Stimulated activated CD4-positive, alpha-beta T cell treated with anti-CD3 and anti-CD28 coated beads, Interleukin-4, amount 100 ng/mL, for 48 hours (primary cell): ENCODE results near the gene C8G.
A peak's percentile ranks its signal among the peaks of the same experiment; 100 is the strongest.

ENCODE experiments used
- DNase-seq, 2 donors: peaks; one replicate each; pipeline ENCODE4 v3.0.0-alpha.2; 2020; ENCODE audit warnings: low read depth in 2 of 2

Gene C8G

GRCh38 chr9:136941231-136942111 lies 3.6 kb upstream of the C8G start:
- no peak for DNase-seq

DNA sequence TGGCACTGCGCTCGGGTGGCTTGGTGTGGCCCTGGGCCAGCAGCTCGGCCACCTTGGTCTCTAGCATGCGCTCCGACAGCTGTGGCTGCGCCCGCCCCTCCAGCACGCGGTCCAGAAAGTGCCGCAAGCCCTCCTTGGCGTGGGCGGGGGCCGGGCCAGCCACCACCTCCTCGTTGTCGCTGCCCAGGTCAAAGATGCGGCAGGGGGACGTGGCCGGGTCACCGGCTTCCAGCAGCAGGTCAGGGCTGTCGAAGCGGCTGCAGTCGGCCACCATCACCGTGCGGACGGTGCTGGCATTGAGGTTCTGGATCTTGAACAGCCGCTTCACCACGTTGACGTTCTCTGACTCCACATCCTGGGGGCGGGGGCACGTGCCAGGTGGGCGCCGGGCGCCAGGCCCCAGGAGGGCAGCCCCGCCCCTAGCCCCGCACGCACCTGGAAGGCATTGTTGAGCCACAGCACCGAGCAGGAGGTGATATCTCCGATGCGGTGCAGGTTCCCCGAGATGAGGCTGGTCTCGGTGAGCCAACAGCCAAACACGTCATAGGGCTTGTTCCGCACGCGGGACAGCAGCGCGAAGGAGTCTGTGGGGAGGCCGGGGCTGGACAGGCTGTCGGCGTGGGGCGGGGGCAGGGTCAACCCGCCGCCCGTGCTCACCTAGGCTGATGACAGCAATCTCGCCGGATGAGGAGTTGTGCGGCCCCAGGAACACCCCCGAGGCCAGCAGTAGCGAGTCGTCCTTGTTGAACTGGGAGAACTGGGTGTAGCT lies 2.7 kb upstream of the C8G start:
- DNase-seq = no peak

DNA sequence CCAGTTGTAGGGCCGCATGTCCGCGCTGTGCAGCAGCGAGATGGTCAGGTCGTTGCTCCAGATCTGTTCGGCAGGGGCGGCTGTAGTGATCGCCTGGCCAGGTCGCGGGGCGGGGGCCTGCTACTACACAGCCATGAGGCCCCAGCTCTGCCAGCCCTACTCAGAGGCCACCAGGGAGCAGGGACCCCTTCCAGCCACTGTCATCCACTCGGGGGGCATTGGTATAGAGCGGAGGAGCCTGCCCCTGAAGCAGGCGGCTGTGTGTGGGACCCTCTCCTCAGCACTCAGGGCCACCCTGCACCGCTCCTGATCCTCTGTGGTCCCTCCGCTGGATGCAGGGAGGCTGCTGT lies 2.2 kb upstream of the C8G start:
- DNase-seq = no peak

DNA sequence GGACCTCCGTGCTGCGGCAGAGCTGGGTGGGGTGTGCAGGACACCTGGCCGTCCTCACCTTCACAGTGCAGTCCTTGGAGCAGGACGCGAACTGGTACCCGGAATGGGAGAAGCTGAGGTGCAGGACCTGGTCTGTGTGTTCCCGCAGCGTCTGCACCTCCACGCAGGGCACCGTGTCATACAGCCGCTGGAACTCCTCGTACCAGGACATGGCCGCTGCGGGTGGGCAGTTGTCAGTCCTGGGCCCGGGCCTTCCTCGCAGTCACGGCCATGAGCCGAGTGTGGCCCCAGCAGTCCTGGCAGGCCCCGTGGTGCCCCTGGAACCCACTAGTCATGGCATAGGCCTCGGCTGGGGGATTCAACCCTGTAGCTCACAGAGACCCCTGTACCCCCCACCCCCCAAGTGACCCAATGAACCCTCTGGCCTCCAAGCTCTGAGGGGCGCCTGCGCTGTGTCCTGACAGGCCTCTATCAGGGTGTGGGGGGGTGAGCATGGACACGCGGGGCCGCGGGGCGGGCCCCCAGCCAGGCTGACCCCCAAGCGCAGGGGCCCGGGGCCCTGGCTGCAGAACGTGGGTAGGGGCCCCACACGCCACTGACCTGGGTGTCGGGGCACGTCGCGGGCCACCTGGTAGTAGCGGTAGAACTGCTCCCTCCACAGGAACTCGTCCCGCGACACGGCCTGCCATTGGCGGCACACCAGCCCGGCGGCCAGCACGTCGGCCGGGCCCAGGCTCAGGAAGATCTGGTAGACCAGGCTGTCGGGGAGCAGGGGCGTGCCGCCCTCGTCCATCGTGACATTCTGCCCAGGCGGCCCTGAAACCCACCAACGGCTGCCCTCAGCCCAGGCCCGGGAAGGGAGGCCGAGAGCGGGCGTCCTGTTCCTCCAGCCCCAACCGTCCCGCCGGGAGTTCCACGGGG lies 1.5 kb upstream of the C8G start:
- peak; percentile 34 to 37 for DNase-seq

DNA sequence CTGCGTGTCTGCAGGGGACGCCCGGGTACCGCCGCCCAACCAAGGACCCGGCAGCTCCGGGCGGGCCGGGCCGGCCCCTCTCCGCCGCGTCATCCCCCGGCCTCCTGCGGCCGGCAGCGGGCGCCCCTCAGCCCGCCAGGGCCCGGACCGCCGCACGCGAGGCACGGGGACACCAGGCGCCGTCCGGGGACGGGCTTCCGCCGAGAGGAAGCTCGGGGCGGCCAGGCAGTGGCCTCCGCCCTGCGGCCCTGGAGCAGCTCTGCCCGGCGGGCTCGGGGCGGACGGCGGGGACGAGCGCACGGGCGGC lies 878 bp upstream of the C8G start:
- peak; percentile 13 to 16 for DNase-seq

GRCh38 chr9:136945333-136946227 lies 537 bp downstream of the C8G start:
- no peak for DNase-seq

DNA sequence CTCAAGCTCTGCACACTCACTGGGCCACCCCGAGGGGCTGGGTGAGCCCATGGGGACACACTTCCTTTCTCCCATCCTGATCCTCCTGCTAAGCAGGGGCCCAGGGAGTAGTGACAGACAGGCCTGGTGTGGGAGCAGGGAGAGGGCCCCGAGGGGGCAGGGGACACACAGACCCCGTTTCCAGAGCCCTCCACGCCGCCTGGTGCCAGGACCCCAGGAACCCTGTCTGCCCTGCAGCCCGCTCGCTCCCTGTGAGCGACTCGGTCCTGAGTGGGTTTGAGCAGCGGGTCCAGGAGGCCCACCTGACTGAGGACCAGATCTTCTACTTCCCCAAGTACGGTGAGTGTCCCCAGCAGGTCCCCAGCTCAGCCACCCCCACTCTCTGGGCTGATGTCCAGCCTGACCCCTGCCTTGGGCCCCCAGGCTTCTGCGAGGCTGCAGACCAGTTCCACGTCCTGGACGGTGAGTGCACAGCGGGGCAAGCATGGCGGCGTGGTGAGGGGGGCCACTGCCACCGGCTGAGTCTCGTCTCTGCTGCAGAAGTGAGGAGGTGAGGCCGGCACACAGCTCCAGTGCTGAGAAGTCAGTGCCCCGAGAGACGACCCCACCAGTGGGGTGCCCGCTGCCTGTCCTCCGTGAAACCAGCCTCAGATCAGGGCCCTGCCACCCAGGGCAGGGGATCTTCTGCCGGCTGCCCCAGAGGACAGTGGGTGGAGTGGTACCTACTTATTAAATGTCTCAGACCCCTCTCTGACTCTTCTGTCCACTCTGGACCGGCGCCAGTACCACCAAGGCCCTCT lies 1.4 kb downstream of the C8G start:
- no peak for DNase-seq

- no peak for DNase-seq
These were observed 2.2 kb downstream of the C8G start for GRCh38 chr9:136947028-136947891.

GRCh38 chr9:136947955-136948510 lies 3.0 kb downstream of the C8G start:
- DNase-seq = no peak

- no peak for DNase-seq
These were observed 4.3 kb downstream of the C8G start for GRCh38 chr9:136949239-136949816.

GRCh38 chr9:136949817-136950655 lies 5.0 kb downstream of the C8G start:
- DNase-seq = peak; percentile 96

DNA sequence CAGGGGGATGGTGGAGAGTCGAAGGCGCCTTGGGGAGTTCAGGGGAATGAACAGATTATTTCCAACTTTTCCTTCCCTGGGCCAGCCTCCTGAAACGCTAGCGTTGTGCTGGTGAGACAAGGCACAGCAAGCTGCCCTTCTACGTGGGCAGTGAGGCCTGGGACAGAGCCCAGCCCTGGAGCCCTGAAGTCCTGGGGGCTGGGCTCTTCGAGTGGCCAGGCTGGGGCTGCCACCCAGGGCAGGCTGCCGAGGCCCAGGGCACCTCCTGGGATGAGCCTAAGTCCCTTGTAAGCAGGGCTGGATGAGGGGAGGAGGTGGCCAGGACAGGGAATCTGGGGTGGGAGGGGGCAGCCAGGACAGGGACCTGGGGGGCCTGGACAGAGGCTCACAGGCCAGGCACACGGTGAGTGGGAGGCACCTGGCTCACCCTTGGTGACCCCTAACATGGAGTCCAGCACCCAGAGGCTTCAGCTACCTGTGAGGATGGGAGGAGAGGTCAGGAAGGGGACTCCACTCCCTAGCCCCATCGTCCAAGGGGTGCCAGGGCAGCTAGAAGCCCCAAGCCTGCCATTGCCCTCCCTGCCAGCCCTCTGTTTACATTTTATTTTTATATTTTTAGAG lies 5.7 kb downstream of the C8G start:
- DNase-seq = no peak

DNA sequence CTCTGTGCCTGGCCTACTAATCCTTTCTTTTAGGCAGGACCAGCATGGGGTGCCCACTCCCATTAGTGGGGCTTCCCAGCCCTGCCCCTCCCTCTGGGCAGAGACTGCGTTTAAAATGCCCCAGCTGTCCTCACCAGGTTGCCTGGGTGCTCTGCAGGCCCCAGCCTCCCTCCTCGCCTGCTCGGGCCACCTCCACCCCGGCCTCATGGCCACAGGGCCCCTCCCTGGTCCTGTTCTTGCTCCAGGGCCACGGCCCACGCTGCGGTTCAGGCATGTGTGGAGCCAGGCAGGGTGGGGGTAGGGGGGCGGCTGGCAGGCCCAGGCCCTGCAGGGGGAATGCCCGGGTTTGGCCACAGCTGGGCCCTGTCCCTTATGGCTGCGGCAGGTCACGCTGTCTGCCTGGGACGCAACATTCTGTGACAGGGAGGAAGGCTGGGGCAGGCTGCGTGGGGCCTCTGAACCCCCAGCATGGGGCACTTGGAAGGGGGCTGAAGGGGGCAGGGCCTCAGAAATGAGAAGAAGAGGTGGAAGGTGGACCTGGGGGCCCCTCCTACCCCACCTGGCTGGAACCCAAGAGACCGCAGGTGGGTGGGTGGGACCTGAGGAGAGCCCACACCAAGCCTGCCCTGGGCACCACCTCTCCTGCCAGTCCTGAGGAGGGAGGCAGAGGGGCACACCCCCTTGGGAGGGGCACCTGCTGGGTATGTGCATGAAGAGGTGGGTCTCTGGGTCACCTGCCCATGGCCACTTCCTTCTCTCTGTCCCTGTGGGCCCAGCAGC lies 6.7 kb downstream of the C8G start, which contains the start of gene LCN12:
Gene LCN12 (plus strand): TSS at position 733 of the 780 bp plus-strand sequence. CDS start 55 bp downstream, outside the sequence.
- DNase-seq = no peak

DNA sequence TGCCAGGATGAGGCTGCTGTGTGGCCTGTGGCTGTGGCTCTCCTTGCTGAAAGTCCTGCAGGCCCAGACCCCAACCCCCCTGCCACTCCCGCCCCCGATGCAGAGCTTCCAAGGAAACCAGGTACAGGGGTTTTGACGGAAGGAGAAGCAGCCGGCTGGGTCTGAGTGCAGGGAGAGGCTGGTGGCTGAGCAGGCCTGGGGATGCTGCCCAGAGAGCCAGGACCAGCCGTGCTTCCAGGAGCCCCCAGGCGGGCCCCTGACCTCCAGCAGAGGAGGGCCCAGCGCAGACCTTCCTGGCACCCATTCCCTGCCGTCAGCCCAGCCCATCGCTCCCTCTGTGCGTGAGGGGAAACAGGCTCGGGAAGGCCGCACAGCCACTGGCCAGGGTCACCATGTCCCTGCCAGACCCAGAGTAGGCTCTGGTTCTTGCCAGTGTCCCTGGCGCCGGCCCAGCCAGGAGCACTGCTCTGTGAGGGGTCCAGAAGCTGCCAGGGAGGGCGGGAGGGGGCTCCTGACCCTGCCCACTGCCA lies 7.3 kb downstream of the C8G start:
- DNase-seq = no peak

DNA sequence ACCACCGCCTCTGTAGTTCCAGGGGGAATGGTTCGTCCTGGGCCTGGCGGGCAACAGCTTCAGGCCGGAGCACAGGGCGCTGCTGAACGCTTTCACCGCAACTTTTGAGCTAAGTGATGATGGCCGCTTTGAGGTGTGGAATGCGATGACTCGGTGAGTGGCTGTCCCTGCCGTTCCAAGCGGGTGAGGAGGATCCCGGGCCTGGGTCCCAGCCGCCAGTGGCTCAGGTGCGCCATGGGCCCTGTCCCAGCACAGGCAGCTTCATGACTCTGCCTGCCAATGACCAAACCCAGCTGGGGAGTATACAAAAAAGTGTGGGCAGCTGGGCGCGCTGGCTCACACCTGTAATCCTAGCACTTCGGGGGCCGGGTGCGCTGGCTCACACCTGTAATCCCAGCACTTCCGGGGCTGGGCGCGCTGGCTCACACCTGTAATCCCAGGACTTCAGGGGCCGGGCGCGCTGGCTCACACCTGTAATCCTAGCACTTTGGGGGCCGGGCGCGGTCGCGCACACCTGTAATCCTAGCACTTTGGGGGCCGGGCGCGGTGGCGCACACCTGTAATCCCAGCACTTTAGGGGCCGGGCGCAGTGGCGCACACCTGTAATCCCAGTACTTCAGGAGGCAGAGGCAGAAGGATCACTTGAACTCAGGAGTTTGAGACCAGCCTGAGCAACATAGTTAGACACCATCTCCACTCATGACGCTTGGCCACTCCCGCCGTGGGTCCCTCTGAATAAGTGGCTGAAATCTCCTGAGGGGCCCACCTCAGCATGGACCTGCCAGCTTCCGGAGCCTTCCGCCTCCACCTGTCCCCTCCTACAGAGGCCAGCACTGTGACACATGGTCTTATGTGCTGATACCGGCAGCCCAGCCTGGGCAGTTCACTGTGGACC lies 8.1 kb downstream of the C8G start:
- no peak for DNase-seq
